Cardiac muscle cell (in vitro differentiated cells and primary cell): ENCODE results near the gene ANKRD63. TPM values are rescaled to one million over a fixed set of nuclear protein-coding genes. Genes with fewer than 3 reads are reported as not detected.

ENCODE experiments used
- DNase-seq, 2 donors: peaks; one replicate each; pipeline versions ENCODE4 v3.0.0 to v3.0.0-alpha.2; 2010 to 2017; ENCODE audit warnings: low read depth in 1 of 2, low spot score in 1 of 2
- H3K27ac ChIP-seq: fragments of 200-600 bp; sonication (generic); 2 replicates; pipeline ENCODE4 v1.5.1; 2016
- H3K27me3 ChIP-seq: fragments of 200-600 bp; sonication (generic); 2 replicates; pipeline ENCODE4 v1.6.0; 2016; ENCODE audit warnings: control low read depth
- H3K36me3 ChIP-seq: fragments of 200-600 bp; sonication (generic); 2 replicates; pipeline ENCODE4 v1.5.1; 2016; ENCODE audit warnings: control low read depth
- H3K4me1 ChIP-seq: fragments of 200-600 bp; sonication (generic); 2 replicates; pipeline ENCODE4 v1.8.1; 2017; ENCODE audit warnings: low read depth, mild to moderate bottlenecking, mixed run types
- H3K4me3 ChIP-seq: fragments of 200-600 bp; sonication (generic); 2 replicates; pipeline ENCODE4 v1.5.1; 2016; ENCODE audit warnings: mild to moderate bottlenecking
- H3K9me3 ChIP-seq: fragments of 200-600 bp; sonication (generic); 2 replicates; pipeline ENCODE4 v1.5.1; 2017; ENCODE audit warnings: low read depth, mild to moderate bottlenecking, control low read depth
- CTCF ChIP-seq: IDR thresholded peaks from 2 replicates; pipeline ENCODE4 v1.5.1; 2012; ENCODE audit warnings: low read depth, mild to moderate bottlenecking, low read length
- polyA plus RNA-seq: library from polyadenylated mRNA; unstranded; fragments of >200 nt; fragmentation: Nextera tagmentation; extraction: Ambion mirVana; gene quantifications from 2 replicates; pipeline ENCODE4 v1.2.1, GENCODE V29; 2016
- total RNA-seq: library from RNA; depleted of rRNA; stranded (reverse); fragments of >200 nt; gene quantifications from 2 replicates; pipeline ENCODE4 v1.2.3, GENCODE V29; 2016

ANKRD63 gene
- total and polyA plus RNA-seq, 2 experiments from 2014 or later: 13.7 to 104 TPM

- no peak for DNase-seq
- H3K4me3 ChIP-seq: no peak overlapping the region
- no peaks in the 10 kb centered on the region for H3K9me3 ChIP-seq
- peaks cover 6% of the 10 kb centered on the region for H3K27me3 ChIP-seq
- H3K4me1 ChIP-seq: peaks cover 36% of the 10 kb centered on the region
- H3K27ac ChIP-seq: no peak overlapping the region
- TF ChIP-seq CTCF: no peak
- no peaks in the 10 kb centered on the region for H3K36me3 ChIP-seq
Measured at GRCh38 chr15:40312370-40313158, 29.7 kb upstream of the ANKRD63 start.

GRCh38 chr15:40310993-40311392, 28.1 kb upstream of the ANKRD63 start:
- Histone ChIP-seq H3K27me3 (peaks cover 6% of the 10 kb centered on the region), H3K27ac (no peak overlapping the region), H3K9me3 (no peaks in the 10 kb centered on the region), H3K4me1 (peaks cover 46% of the 10 kb centered on the region), H3K36me3 (no peaks in the 10 kb centered on the region), H3K4me3 (no peak overlapping the region)
- TF ChIP-seq CTCF: no peak
- no peak for DNase-seq

- Histone ChIP-seq H3K27ac (peak overlapping the region; percentile 72), H3K4me3 (no peak overlapping the region), H3K4me1 (peaks cover 46% of the 10 kb centered on the region), H3K9me3 (no peaks in the 10 kb centered on the region), H3K36me3 (no peaks in the 10 kb centered on the region), H3K27me3 (peaks cover 6% of the 10 kb centered on the region)
- peak; percentile 80 for TF ChIP-seq CTCF
- DNase-seq: peak; percentile 59 to 82
Measured at GRCh38 chr15:40310001-40310959, 27.4 kb upstream of the ANKRD63 start.

GRCh38 chr15:40309344-40309862, 26.5 kb upstream of the ANKRD63 start:
- no peaks in the 10 kb centered on the region for H3K9me3 ChIP-seq
- no peaks in the 10 kb centered on the region for H3K36me3 ChIP-seq
- no peak for TF ChIP-seq CTCF

GRCh38 chr15:40307421-40308211, 24.8 kb upstream of the ANKRD63 start, which contains the start of gene PLCB2:
Gene PLCB2, minus strand, starts transcription at chr15:40307935. Its CDS starts 263 bp downstream, at chr15:40307672.
- H3K9me3 ChIP-seq: no peaks in the 10 kb centered on the region
- peaks cover 6% of the 10 kb centered on the region for H3K27me3 ChIP-seq
- peak within 1 kb of the TSS; percentile 72 for H3K27ac ChIP-seq
- H3K4me1 ChIP-seq: peaks cover 36% of the 10 kb centered on the region
- DNase-seq: no peak
- TF ChIP-seq CTCF: peak; percentile 25
- no peaks in the 10 kb centered on the region for H3K36me3 ChIP-seq
- no peak within 1 kb of the TSS for H3K4me3 ChIP-seq

More at GRCh38 chr15:40309344-40309862, 26.5 kb upstream of the ANKRD63 start:
- Histone ChIP-seq H3K4me1 (peaks cover 44% of the 10 kb centered on the region), H3K27ac (peak overlapping the region; percentile 72), H3K27me3 (peaks cover 6% of the 10 kb centered on the region), H3K4me3 (no peak overlapping the region)
- no peak for DNase-seq
